HG03558 (cell line): Measurements from ENCODE around the gene RXRA.

Experiments
- ATAC-seq: cut with Tn5 transposase; IDR thresholded peaks from one replicate; pipeline ENCODE4 v1.9.1; 2021; ENCODE audit warnings: moderate number of reproducible peaks; ENCODE audit not compliant: unreplicated experiment; ENCODE audit errors: extremely low read depth

Gene RXRA

DNA sequence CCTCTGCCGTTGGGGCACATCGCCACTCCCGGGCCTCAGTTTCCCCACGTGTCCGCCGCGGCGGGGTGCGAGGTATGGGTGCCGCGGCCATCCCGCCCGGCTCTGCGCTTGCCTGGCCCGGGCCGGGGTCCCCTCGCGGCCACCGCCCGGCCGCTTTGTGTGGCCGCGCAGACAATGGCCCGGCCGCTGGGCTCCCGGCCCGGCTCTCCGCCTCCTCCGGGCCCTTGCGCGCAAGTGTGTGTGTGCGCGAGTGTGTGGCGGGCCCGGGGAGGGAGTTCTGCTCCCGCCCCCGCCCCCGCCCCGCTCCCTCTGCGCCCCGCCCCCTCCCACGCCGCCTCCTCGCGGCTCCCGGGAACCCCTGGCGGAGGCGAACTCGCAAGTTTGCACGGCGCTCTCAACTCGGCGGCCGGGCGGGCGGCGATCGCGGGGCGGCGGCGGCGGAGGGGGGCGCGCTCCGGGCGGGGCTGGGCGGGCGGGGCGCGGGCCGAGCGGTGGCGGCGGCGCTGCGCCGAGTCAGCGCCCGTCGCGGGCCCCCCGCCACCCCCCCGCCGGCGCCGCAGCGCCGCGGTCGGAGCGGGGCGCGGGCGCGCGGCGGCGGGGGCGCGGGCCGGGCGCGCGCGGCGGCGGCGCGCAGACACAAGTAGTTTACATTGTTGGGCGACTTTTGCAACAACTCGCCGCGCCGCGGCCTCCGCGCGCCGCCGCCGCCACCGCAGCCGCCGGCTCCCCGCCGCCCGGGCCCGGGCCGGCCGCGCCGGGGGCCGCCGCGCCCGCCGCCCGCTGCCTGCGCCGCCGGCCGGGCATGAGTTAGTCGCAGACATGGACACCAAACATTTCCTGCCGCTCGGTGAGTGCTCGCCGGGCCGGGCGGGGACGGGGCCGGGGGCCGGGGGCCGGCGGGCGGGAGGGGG lies at the start of gene RXRA:
Gene RXRA, plus strand, starts transcription at position 643 of the 911 bp plus-strand sequence. Its CDS starts 177 bp downstream, at position 820.
- no peak for ATAC-seq

- no peak for ATAC-seq
These were observed 48.0 kb upstream of the RXRA start for GRCh38 chr9:134278286-134278685.

DNA sequence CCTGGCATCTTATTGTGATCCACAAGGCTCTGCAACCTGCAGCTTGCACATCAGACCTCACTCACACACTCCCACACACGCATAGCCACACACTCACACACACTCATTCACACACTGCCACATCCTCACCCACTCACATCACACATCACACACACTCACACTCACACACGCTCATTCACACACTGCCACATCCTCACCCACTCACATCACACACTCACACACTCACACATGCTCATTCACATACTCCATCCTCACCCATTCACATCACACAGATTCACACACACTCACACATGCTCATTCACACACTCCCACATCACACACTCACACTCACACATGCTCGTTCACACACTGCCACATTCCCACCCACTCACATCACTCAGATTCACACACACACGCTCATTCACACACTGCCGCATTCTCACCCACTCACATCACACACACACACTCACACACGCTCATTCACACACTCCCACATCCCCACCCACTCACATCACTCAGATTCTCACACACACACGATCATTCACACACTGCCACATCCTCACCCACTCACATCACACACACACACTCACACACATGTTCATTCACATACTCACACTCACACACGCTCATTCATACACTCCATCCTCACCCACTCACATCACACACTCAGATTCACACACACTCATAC lies 47.1 kb upstream of the RXRA start:
- no peak for ATAC-seq

DNA sequence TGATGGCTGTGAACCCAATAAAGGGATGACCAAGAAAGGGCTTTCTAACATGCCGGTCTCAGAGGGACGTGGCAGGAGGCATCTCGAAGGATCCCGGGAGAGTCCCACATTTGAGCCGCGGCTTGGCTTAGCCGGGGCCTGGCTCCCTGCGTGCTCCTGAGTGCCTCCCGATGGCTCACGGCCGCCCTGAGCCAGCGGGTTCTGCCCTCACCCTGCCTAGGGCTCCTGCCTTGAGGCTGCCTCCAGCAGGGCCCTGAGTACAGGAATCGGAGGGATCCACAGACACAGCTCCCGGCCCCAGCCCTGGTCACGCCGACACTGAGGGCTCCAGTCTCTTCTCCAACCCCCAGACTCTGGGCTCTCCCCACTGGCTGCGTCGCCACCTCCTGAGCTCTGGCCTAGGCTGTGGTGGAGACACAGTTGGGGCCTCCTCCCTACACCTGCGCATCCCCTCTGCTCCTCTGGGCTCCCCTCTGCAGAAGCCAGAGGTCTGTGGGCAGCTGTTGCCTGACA lies 44.1 kb upstream of the RXRA start:
- no peak for ATAC-seq

DNA sequence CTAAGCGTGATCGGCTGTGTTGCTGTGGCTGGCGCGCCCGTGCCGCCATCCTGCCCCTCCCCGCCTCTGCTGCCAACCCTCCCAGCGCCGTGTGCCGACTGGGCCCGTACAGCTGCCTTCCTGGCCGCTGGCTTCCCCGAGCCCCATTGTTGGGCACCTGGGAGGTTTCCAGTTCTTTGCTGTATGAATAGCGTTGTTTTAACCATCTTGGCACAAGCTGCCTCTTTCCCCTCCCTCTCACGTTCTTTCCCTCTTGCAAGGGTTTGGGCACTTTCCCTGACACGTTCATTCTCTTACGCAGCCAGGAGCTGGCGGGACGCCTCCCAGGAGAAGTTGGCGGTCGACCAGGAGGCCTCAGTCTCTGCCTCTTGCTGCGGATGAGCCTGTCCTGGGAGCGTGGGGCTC lies 43.1 kb upstream of the RXRA start:
- no peak for ATAC-seq

GRCh38 chr9:134283692-134284265 lies 42.5 kb upstream of the RXRA start:
- no peak for ATAC-seq

- ATAC-seq, result no peak
These were observed 42.0 kb upstream of the RXRA start for GRCh38 chr9:134284273-134284672.

DNA sequence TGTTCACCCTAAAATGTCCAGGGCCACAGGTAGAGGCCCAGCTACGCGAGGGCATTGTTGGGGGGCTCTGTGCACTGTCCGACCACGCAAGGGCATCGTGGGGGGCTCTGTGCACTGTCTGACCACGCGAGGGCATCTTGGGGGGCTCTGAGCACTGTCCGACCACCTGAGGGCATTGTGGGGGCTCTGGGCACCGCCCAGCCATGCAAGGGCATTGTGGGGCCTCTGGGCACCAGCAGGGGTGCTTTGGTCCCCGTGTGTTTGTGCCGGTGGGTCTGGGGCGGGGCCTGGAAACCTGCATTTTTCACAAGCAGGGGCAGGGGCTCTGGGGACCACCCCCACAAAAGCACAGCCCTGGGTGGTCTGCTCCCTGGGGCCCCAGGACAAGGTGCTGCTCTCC lies 41.5 kb upstream of the RXRA start:
- no peak for ATAC-seq

DNA sequence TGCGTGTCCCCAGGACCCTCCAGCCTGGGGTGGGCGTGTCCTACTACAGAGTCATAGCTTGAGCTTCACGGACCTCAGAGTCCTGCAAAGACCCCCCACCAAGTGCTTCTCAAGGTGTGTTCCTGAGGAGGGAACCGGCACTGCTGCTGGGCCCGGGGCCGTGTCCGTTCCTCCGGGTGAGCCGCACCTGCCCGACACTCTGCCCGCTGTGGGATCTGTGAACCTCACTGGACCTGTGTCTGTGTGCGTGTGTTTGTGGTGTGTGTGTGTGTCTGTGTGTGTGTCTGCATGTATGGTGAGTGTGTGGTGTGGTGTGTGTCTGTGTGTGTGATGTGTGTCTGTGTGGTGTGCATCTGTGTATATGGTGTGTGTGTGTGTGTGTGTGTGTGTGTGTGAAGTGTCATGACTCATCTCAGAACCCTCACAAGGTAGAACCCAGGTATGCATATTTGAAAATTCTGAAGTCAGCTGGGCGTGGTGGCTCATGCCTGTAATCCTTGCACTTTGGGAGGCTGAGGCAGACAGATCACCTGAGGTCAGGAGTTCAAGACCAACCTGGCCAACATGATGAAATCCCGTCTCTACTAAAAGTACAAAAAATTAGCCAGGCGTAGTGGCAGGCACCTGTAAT lies 40.9 kb upstream of the RXRA start:
- no peak for ATAC-seq

GRCh38 chr9:134286471-134287245 lies 39.6 kb upstream of the RXRA start:
- ATAC-seq, result no peak

DNA sequence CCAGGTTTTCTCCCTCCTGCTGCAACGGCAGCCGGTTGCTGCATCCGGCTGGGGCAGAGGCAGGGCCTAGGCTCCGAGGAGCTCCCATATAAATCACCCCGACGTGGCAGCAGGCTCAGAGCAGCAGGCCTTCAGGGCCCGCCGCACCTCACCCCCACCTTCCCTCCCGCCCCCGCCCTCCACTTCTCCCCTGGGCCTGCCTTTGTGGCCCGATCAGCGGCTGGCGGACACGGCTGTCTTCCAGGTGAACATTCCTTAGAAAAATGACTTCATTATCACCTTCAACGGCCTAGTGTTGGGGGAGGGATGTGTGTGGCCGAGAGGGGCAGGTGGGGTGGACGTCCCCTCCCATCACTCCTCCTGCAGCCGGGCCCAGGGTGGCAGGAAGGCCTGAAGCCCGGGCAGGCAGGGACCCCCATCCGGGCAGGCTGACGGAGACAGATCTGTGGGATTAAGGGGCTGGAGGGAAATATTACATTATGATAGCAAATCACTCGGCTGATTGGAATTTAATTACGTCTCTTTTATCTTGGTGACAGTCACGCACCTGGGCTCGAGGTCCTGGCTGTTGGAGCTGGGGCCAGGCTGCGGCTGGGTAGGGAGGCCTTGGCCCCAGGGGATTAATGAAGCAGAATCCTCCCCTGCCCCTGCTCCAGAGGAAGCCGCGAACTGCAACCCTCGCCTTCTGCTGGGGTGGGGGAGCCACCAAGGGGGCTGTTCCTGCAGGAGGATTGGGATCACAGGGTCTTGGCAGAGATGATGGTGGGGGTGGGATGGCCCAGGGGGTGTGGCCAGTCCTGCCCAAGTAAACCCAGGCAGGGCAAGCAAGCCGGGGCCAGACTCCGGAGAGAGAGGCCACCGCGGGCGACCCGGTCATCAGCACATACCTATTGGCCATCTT lies 38.4 kb upstream of the RXRA start:
- ATAC-seq, result no peak

- ATAC-seq, result no peak
These were observed 37.5 kb upstream of the RXRA start for GRCh38 chr9:134288746-134289145.

DNA sequence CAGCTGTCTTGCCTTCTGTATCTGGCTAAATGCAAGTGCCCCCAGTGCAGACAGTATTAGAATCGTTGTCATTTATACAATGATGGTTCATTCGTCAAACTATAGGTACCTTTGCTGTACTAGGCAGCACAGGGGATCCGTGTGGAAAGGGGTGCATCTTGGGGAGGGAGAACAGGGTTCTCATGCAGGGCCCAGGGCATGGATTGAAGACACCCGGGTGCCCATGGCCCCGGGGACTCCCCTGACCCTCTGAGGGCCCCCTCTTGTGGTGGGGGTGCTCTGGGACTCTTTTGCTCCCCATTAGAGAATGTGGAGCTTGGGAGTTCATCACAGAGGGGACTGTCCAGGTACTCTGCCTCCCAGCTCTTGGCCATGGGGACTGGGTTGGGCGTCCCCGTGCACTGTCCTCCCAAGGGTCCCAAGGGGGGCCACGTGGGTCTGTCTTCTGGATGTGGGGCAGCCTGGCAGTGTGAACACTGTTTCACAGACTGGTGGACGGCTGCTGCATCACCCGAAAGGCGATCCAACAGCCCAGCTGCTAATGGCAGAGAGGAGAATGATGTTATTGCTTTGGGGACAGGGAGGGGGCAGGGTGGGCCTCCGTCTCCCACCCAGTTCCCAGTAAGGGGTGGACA lies 36.9 kb upstream of the RXRA start:
- ATAC-seq, result no peak

GRCh38 chr9:134290603-134291451 lies 35.4 kb upstream of the RXRA start:
- ATAC-seq, result no peak

GRCh38 chr9:134291452-134291881 lies 34.8 kb upstream of the RXRA start:
- ATAC-seq, result no peak

- no peak for ATAC-seq
These were observed 34.0 kb upstream of the RXRA start for GRCh38 chr9:134291961-134292871.
